ENCODE data around the gene PRCD.

Gene PRCD

DNA sequence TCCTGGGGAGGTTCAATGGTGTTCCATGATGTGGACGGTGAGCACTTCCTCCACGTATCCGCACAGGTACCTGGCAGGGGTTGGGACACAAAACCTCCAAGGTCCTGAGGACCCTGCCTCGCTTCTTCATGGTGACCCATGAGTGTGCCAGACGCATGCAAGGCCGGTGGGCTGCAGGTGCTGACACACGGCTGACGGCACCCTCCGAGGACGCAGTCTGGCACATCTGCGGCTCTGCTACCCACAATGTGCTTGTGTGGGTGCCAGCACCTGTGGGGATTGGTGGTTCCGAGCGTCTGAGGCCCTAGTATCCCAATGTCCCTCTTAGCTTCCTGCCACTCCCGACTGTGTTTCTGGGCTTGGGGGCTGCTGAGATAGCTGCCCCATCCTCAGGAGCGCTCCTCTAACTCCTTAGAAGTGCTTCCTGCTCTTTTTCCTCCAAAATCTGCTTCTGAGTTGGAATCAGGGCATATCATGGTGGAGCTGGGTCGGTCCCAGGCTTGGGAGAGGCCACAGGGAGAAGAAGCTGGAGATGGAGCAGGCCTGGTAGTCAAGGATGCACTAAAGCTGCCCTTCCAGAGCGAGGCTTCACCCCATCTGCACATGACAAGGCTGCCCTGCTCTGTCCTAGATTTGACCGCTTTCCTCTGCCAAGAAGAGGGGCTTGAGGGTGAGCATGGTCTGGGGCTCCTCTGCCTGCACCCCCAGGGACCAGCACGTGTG, 3.9 kb upstream of the PRCD start:
- Histone ChIP-seq H3K4me3 (ENCODE audit: low read depth in 1 of 2, low read length in 2 of 2) (peak overlapping the region; percentile 36 to 48), H3K9ac (ENCODE audit: low read depth in 1 of 2, low read length in 2 of 2) (peak overlapping the region in 1 of 2 donors; percentile 35), H3K36me3 (ENCODE audit: control insufficient read depth in 1 of 2, insufficient read depth in 2 of 2, low read length in 2 of 2) (no peaks in the 10 kb centered on the region), H3K27ac (ENCODE audit: low read depth, low read length) (no peak overlapping the region), H3K27me3 (ENCODE audit: control insufficient read depth in 1 of 2, insufficient read depth in 2 of 2, low read length in 2 of 2) (peaks cover 27 to 31% of the 10 kb centered on the region in 2 donors), H3K4me1 (ENCODE audit: control insufficient read depth in 1 of 2, insufficient read depth in 2 of 2, low read length in 2 of 2) (peaks cover 6 to 12% of the 10 kb centered on the region in 2 donors), H3K9me3 (ENCODE audit: control insufficient read depth in 1 of 2, low read length in 2 of 2) (no peaks in the 10 kb centered on the region)

GRCh38 chr17:76536511-76537287, 3.1 kb upstream of the PRCD start:
- Histone ChIP-seq H3K27ac (ENCODE audit: low read depth, low read length) (peak overlapping the region; percentile 42), H3K4me3 (ENCODE audit: low read depth in 1 of 2, low read length in 2 of 2) (peak overlapping the region; percentile 40 to 48), H3K9ac (ENCODE audit: low read depth in 1 of 2, low read length in 2 of 2) (peak overlapping the region; percentile 25 to 35)

GRCh38 chr17:76537288-76537577, 2.6 kb upstream of the PRCD start:
- Histone ChIP-seq H3K27ac (ENCODE audit: low read depth, low read length) (peak overlapping the region; percentile 42), H3K27me3 (ENCODE audit: control insufficient read depth in 1 of 2, insufficient read depth in 2 of 2, low read length in 2 of 2) (peaks cover 27 to 31% of the 10 kb centered on the region in 2 donors), H3K9ac (ENCODE audit: low read depth in 1 of 2, low read length in 2 of 2) (peak overlapping the region in 1 of 2 donors; percentile 25), H3K36me3 (ENCODE audit: control insufficient read depth in 1 of 2, insufficient read depth in 2 of 2, low read length in 2 of 2) (no peaks in the 10 kb centered on the region), H3K4me3 (ENCODE audit: low read depth in 1 of 2, low read length in 2 of 2) (peak overlapping the region; percentile 8 to 48), H3K9me3 (ENCODE audit: control insufficient read depth in 1 of 2, low read length in 2 of 2) (no peaks in the 10 kb centered on the region), H3K4me1 (ENCODE audit: control insufficient read depth in 1 of 2, insufficient read depth in 2 of 2, low read length in 2 of 2) (peaks cover 8 to 10% of the 10 kb centered on the region in 2 donors)

More at GRCh38 chr17:76536511-76537287, 3.1 kb upstream of the PRCD start:
- peaks cover 5 to 7% of the 10 kb centered on the region in 2 donors for H3K4me1 ChIP-seq (ENCODE audit: control insufficient read depth in 1 of 2, insufficient read depth in 2 of 2, low read length in 2 of 2)
- no peaks in the 10 kb centered on the region for H3K36me3 ChIP-seq (ENCODE audit: control insufficient read depth in 1 of 2, insufficient read depth in 2 of 2, low read length in 2 of 2)
- H3K27me3 ChIP-seq (ENCODE audit: control insufficient read depth in 1 of 2, insufficient read depth in 2 of 2, low read length in 2 of 2) = peaks cover 27 to 31% of the 10 kb centered on the region in 2 donors
- H3K9me3 ChIP-seq (ENCODE audit: control insufficient read depth in 1 of 2, low read length in 2 of 2) = no peaks in the 10 kb centered on the region

DNA sequence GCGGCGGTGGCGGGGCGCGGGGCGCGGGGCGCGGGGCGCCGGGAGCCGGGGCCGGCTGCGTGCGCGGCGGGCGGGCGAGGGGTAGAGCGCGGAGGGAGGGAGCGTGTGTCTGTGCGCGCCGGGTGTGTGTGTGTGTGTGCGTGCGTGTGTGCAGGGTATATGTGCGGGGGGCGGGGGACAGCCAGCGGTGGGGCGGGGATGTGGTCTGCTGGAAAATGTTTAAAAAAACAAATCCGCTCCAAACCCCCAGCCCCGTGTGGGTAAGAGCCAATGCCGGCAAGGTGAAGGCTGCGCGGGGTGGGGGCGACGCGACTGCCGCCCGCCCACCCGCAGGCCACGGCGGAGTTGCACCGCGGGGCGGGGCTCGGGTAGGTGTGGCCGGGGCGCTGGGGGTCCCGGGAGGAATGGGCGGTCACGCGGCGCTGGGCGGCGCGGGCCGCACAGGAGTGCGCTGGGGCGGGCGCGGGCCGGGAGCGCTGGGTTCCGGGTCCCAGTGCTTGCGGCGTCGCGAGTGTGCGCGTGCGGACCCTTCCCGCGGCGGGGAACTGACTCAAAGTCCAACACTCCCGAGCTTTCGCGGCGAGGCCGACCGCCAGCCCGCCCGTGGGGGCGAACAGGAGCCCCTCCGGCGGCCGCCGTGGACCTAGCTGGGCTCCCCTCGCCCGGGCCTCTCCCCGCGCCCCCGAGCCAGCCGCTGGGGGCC, 2.1 kb upstream of the PRCD start, which contains the start of gene CYGB:
Gene CYGB (minus strand): TSS at position 132 of the 703 bp plus-strand sequence. CDS start 167 bp downstream, outside the sequence.
- H3K9ac ChIP-seq (ENCODE audit: low read depth in 1 of 2, low read length in 2 of 2) = peak within 1 kb of the TSS; percentile 25 to 35
- H3K4me1 ChIP-seq (ENCODE audit: control insufficient read depth in 1 of 2, insufficient read depth in 2 of 2, low read length in 2 of 2) = peaks cover 13 to 15% of the 10 kb centered on the region in 2 donors
- H3K27ac ChIP-seq (ENCODE audit: low read depth, low read length) = peak within 1 kb of the TSS; percentile 42
- peak within 1 kb of the TSS; percentile 40 to 48 for H3K4me3 ChIP-seq (ENCODE audit: low read depth in 1 of 2, low read length in 2 of 2)
- H3K36me3 ChIP-seq (ENCODE audit: control insufficient read depth in 1 of 2, insufficient read depth in 2 of 2, low read length in 2 of 2) = no peaks in the 10 kb centered on the region
- no peaks in the 10 kb centered on the region for H3K9me3 ChIP-seq (ENCODE audit: control insufficient read depth in 1 of 2, low read length in 2 of 2)
- H3K27me3 ChIP-seq (ENCODE audit: control insufficient read depth in 1 of 2, insufficient read depth in 2 of 2, low read length in 2 of 2) = peaks cover 27 to 31% of the 10 kb centered on the region in 2 donors

GRCh38 chr17:76538281-76538931, 1.4 kb upstream of the PRCD start:
- Histone ChIP-seq H3K27me3 (ENCODE audit: control insufficient read depth in 1 of 2, insufficient read depth in 2 of 2, low read length in 2 of 2) (peaks cover 27 to 31% of the 10 kb centered on the region in 2 donors), H3K27ac (ENCODE audit: low read depth, low read length) (no peak overlapping the region), H3K9ac (ENCODE audit: low read depth in 1 of 2, low read length in 2 of 2) (no peak overlapping the region), H3K4me3 (ENCODE audit: low read depth in 1 of 2, low read length in 2 of 2) (no peak overlapping the region), H3K9me3 (ENCODE audit: control insufficient read depth in 1 of 2, low read length in 2 of 2) (no peaks in the 10 kb centered on the region), H3K36me3 (ENCODE audit: control insufficient read depth in 1 of 2, insufficient read depth in 2 of 2, low read length in 2 of 2) (no peaks in the 10 kb centered on the region), H3K4me1 (ENCODE audit: control insufficient read depth in 1 of 2, insufficient read depth in 2 of 2, low read length in 2 of 2) (peaks cover 14 to 15% of the 10 kb centered on the region in 2 donors)

- H3K27ac ChIP-seq (ENCODE audit: low read depth, low read length) = no peak overlapping the region
- no peak overlapping the region for H3K4me3 ChIP-seq (ENCODE audit: low read depth in 1 of 2, low read length in 2 of 2)
- no peaks in the 10 kb centered on the region for H3K36me3 ChIP-seq (ENCODE audit: control insufficient read depth in 1 of 2, insufficient read depth in 2 of 2, low read length in 2 of 2)
- peaks cover 14 to 15% of the 10 kb centered on the region in 2 donors for H3K4me1 ChIP-seq (ENCODE audit: control insufficient read depth in 1 of 2, insufficient read depth in 2 of 2, low read length in 2 of 2)
- no peak overlapping the region for H3K9ac ChIP-seq (ENCODE audit: low read depth in 1 of 2, low read length in 2 of 2)
- no peaks in the 10 kb centered on the region for H3K9me3 ChIP-seq (ENCODE audit: control insufficient read depth in 1 of 2, low read length in 2 of 2)
- H3K27me3 ChIP-seq (ENCODE audit: control insufficient read depth in 1 of 2, insufficient read depth in 2 of 2, low read length in 2 of 2) = peaks cover 27 to 31% of the 10 kb centered on the region in 2 donors
Measured at GRCh38 chr17:76538941-76539570, 788 bp upstream of the PRCD start.

DNA sequence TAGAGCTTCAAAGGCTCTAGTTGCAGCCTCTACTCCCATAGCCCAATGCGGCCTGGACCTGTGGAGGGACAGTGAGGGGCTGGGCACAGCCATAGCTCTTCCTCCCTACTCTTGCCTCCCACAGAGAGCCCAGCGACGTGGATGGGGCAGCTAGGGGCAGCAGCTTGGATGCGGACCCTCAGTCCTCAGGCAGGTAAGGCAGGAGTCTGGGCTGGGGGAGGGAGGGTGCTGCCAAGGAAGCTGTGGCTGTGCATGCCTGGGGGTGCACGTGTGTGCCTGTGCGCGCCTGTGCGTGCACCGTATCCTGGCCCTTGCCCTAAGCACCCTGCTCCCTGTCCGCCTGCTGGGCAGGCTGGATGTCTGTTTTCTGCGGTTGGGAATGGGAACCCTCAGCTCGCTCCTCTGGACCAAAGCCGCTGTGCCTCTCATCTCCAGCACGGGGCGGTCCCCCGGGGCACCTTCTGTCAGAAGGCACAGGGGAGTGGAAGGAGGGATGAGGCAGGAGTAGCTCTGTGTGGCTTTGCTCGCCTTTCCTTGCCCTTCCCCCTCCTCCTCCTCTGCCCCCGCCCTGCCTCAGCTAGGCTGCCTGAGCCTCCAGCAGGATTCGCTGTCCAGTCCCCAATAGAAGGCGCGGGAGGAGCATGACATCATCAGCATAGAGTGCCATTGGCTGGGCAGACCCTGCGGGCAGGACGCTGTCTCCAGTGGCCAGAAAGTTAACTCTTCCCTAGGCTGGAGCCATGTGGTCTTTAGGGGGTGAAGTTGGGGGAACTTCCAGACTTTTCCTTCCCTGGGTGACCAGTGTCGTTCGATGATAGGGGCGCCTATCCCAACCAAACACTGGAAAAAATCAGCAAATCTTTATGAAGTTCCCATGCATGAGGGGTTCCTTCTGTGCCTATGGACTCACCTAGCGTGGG, 797 bp downstream of the PRCD start:
- Histone ChIP-seq H3K4me3 (ENCODE audit: low read depth in 1 of 2, low read length in 2 of 2) (peak overlapping the region; percentile 55 to 58), H3K9me3 (ENCODE audit: control insufficient read depth in 1 of 2, low read length in 2 of 2) (no peaks in the 10 kb centered on the region), H3K36me3 (ENCODE audit: control insufficient read depth in 1 of 2, insufficient read depth in 2 of 2, low read length in 2 of 2) (no peaks in the 10 kb centered on the region), H3K27ac (ENCODE audit: low read depth, low read length) (no peak overlapping the region), H3K27me3 (ENCODE audit: control insufficient read depth in 1 of 2, insufficient read depth in 2 of 2, low read length in 2 of 2) (peaks cover 31 to 34% of the 10 kb centered on the region in 2 donors), H3K9ac (ENCODE audit: low read depth in 1 of 2, low read length in 2 of 2) (peak overlapping the region; percentile 54 to 81), H3K4me1 (ENCODE audit: control insufficient read depth in 1 of 2, insufficient read depth in 2 of 2, low read length in 2 of 2) (peaks cover 16 to 24% of the 10 kb centered on the region in 2 donors)

GRCh38 chr17:76541739-76542454, 2.1 kb downstream of the PRCD start:
- Histone ChIP-seq H3K27ac (ENCODE audit: low read depth, low read length) (no peak overlapping the region), H3K9ac (ENCODE audit: low read depth in 1 of 2, low read length in 2 of 2) (no peak overlapping the region), H3K36me3 (ENCODE audit: control insufficient read depth in 1 of 2, insufficient read depth in 2 of 2, low read length in 2 of 2) (no peaks in the 10 kb centered on the region), H3K27me3 (ENCODE audit: control insufficient read depth in 1 of 2, insufficient read depth in 2 of 2, low read length in 2 of 2) (peaks cover 21 to 27% of the 10 kb centered on the region in 2 donors), H3K4me3 (ENCODE audit: low read depth in 1 of 2, low read length in 2 of 2) (no peak overlapping the region), H3K9me3 (ENCODE audit: control insufficient read depth in 1 of 2, low read length in 2 of 2) (no peaks in the 10 kb centered on the region), H3K4me1 (ENCODE audit: control insufficient read depth in 1 of 2, insufficient read depth in 2 of 2, low read length in 2 of 2) (peaks cover 28 to 36% of the 10 kb centered on the region in 2 donors)

Data from duodenal mucosa (tissue), 2 donors.